Activated T-helper 1 cell treated with anti-CD3 and anti-CD28 coated beads, Interleukin-12 subunit alpha, Interleukin-12 subunit beta, Interleukin-2, Interleukin-4 antibody, amounts not matched to agents 30 ng/mL and 10 ng/mL and 1 ng/mL, durations not matched to agents 14 hours and 24 hours and 36 hours (primary cell): ENCODE measurements around the gene PARP16. TPM values are rescaled to one million over a fixed set of nuclear protein-coding genes. Genes with fewer than 3 reads are reported as not detected.
"Not testable (repeated sequence)": the region's sequence is repeated elsewhere in the genome, so short reads cannot be mapped to it uniquely, and the experiment has no call there.

Experiments
- DNase-seq: peaks from one replicate; pipeline ENCODE4 v3.0.0; 2021; ENCODE audit warnings: low spot score
- H3K27ac Mint-ChIP-seq: one replicate; pipeline ENCODE4 v1.8.0; 2021; ENCODE audit warnings: mild to moderate bottlenecking, mixed read lengths
- H3K27me3 Mint-ChIP-seq: one replicate; pipeline ENCODE4 v1.8.0; 2022; ENCODE audit warnings: mild to moderate bottlenecking, moderate library complexity, mixed read lengths; ENCODE audit not compliant: insufficient read depth
- H3K36me3 Mint-ChIP-seq: one replicate; pipeline ENCODE4 v1.8.0; 2021; ENCODE audit warnings: low read depth, mixed read lengths
- H3K4me1 Mint-ChIP-seq: one replicate; pipeline ENCODE4 v1.8.0; 2021; ENCODE audit warnings: low read depth, mixed read lengths
- H3K4me3 Mint-ChIP-seq: one replicate; pipeline ENCODE4 v1.8.0; 2021; ENCODE audit warnings: mild to moderate bottlenecking, moderate library complexity, mixed read lengths
- H3K9me3 Mint-ChIP-seq: one replicate; pipeline ENCODE4 v1.8.0; 2021; ENCODE audit warnings: mixed read lengths
- intact Hi-C: fragments of 100-400 bp; cut with micrococcal nuclease; formaldehyde crosslinking; loops from one replicate; pipeline ENCODE4 v1.15.1; 2024
- total RNA-seq: library from RNA; stranded (reverse); gene quantifications from 2 replicates; pipeline ENCODE4 v1.2.3, GENCODE V29; 2022

PARP16 gene
- total RNA-seq, 1 donor from 2014 or later = 14.0 TPM

DNA sequence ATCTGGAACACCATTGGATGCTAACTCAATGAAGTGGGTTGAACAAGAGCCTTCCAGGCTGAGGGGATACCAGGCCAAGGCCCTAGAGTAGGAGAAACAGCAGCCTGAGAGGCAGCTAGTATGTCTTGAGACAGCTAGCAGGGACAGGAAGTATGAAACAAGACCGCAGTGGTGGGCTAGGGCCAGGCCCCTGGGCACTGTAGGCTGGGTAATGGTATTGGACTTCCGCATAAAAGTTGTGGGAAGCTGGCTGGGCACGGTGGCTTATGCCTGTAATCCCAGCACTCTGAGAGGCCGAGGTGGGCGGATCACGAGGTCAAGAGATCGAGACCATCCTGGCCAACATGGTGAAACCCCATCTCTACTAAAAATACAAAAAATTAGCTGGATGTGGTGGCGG lies 50.2 kb downstream of the PARP16 start:
- intact Hi-C loops, H3K27me3 Mint-ChIP-seq, DNase-seq, H3K4me1 Mint-ChIP-seq, H3K27ac Mint-ChIP-seq, H3K36me3 Mint-ChIP-seq, H3K4me3 Mint-ChIP-seq, H3K9me3 Mint-ChIP-seq: not testable (repeated sequence)

DNA sequence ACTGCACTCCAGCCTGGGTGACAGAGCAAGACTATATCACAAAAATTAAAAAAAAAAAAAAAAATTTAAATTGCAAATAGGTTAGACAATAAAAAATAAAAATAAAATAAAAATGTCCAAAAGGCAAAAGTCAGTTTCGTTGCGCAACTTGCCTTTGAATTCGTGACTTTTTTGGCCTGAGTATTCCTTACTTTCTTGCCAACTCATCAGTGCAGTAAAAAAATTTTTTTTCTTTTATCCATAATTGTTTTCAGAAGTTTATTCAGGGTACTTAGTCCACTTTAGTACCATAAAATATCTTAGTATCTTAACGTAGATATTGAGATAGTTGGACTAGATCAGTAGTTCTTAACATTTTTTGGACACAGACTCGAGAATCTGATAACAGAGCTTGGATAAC lies 53.0 kb downstream of the PARP16 start:
- H3K9me3 Mint-ChIP-seq = no peaks in the 10 kb centered on the region
- H3K36me3 Mint-ChIP-seq = no peaks in the 10 kb centered on the region
- intact Hi-C loops = no loop called here
- no peak for DNase-seq
- H3K27ac Mint-ChIP-seq = no peak overlapping the region
- H3K4me3 Mint-ChIP-seq = no peak overlapping the region
- H3K27me3 Mint-ChIP-seq = no peaks in the 10 kb centered on the region
- no peaks in the 10 kb centered on the region for H3K4me1 Mint-ChIP-seq

DNA sequence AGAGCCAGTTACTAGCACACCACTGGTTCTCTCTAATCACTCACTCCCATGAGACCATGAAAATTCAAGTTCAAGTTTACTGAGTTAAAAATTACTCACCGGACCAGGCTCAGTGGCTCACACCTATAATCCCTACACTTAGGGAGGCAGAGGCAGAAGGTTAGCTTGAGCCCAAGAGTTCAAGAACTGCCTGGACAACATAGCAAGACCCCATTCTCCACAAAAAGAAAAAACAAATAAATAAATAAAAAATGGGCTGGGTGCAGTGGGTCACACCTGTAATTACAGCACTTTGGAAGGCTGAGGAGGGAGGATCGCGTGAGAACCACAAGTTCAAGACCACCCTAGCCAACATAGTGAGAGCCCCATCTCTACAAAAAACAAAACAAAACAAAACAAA lies 54.2 kb downstream of the PARP16 start:
- H3K36me3 Mint-ChIP-seq = no peaks in the 10 kb centered on the region
- H3K4me1 Mint-ChIP-seq = no peaks in the 10 kb centered on the region
- intact Hi-C loops = no loop called here
- DNase-seq = no peak
- H3K27me3 Mint-ChIP-seq = no peaks in the 10 kb centered on the region
- H3K9me3 Mint-ChIP-seq = no peaks in the 10 kb centered on the region
- no peak overlapping the region for H3K27ac Mint-ChIP-seq
- no peak overlapping the region for H3K4me3 Mint-ChIP-seq

DNA sequence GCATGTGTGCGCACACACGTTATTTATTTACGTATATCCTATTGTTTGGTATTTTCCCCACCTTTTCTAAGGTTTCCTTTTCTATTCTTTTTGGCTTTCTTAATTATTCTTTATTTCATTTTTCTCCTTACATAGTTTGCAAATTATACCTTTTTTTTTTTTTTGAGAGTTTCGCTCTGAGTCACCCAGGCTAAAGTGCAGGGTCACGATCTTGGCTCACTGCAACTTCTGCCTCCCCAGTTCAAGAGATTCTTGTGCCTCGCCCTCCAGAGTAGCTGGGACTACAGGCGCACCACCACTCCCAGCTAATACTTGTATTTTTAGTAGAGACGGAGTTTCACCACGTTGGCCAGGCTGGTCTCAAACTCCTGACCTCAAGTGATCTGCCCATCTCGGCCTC lies 55.4 kb downstream of the PARP16 start:
- no peaks in the 10 kb centered on the region for H3K36me3 Mint-ChIP-seq
- H3K27ac Mint-ChIP-seq = no peak overlapping the region
- H3K27me3 Mint-ChIP-seq = no peaks in the 10 kb centered on the region
- intact Hi-C loops = no loop called here
- H3K4me1 Mint-ChIP-seq = no peaks in the 10 kb centered on the region
- no peaks in the 10 kb centered on the region for H3K9me3 Mint-ChIP-seq
- DNase-seq = no peak
- H3K4me3 Mint-ChIP-seq = no peak overlapping the region

DNA sequence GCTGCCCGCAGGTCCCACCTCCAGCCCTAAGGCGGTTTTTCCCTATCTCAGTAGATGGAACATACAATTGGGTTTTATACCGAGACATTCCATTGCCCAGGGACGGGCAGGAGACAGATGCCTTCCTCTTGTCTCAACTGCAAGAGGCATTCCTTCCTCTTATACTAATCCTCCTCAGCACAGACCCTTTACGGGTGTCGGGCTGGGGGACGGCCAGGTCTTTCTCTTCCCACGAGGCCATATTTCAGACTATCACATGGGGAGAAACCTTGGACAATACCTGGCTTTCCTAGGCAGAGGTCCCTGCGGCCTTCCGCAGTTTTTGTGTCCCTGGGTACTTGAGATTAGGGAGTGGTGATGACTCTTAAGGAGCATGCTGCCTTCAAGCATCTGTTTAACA lies 59.8 kb downstream of the PARP16 start:
- H3K27ac Mint-ChIP-seq, H3K4me3 Mint-ChIP-seq, H3K9me3 Mint-ChIP-seq, DNase-seq, H3K36me3 Mint-ChIP-seq, H3K4me1 Mint-ChIP-seq, H3K27me3 Mint-ChIP-seq, intact Hi-C loops: not testable (repeated sequence)

DNA sequence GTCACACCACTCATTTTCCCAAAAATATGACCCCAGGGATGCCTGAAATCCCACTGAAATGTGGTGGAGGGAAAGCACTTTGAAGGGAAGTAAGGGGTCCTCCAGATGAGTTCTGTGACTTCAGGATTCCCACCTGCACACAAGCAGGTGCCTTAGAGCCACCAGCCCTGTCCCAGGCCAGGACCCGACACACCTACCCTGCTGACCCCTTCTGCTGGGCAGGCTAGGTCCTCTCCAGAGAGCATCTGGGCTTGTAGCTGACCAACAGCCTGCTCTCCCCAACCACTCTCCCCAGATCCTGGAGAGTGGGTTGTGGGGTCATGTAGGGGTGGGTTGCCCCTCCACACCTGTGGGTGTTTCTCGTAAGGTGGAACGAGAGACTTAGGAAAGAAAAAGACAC lies 60.5 kb downstream of the PARP16 start:
- intact Hi-C loops = no loop called here
- Mint-ChIP-seq H3K4me3 (no peak overlapping the region), H3K27me3 (peaks cover 5% of the 10 kb centered on the region), H3K27ac (no peak overlapping the region), H3K4me1 (no peaks in the 10 kb centered on the region), H3K36me3 (no peaks in the 10 kb centered on the region), H3K9me3 (no peaks in the 10 kb centered on the region)
- no peak for DNase-seq

DNA sequence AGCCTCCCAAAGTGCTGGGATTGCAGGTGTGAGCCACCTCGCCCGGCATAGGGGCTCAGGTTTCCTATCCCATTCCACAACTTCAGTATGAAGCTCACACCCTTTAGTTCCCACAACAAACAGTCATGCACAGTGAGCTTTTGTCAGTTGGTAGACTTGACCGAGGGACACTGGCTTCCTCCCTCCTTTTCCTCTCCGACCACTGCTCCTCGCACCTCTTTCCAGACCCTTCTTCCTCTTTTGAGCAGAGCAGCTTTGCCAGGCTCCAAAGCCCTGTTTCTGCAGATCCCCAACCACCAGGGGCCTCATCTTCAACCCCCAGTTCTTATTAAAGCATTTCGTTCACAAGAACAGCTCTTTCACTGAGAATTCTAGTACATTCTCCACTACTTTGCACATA lies 62.7 kb downstream of the PARP16 start:
- peaks cover 5% of the 10 kb centered on the region for H3K4me1 Mint-ChIP-seq
- no peak overlapping the region for H3K27ac Mint-ChIP-seq
- no peak overlapping the region for H3K4me3 Mint-ChIP-seq
- H3K36me3 Mint-ChIP-seq = no peaks in the 10 kb centered on the region
- H3K9me3 Mint-ChIP-seq = no peaks in the 10 kb centered on the region
- intact Hi-C loops = no loop called here
- DNase-seq = no peak
- peaks cover 5% of the 10 kb centered on the region for H3K27me3 Mint-ChIP-seq

DNA sequence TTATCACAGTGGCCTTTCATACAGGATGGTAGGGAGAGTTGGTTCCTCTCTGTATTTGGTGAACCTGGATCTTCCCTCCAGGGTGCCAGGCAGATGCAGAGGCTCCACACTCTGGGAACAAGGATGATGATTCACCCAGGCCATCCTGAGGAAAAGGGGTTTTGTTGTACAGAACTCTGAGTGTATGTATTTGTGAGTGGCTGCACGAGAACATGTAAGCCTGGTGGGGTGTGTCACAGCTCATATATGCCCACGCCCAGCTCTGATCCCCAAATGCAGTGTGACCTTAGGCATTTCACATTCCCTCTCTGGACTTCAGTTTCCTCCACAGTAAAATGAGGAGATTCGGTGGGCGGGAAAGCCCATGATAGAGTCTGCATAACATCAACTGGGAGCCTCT lies 63.8 kb downstream of the PARP16 start:
- Mint-ChIP-seq H3K4me1 (peaks cover 10% of the 10 kb centered on the region), H3K36me3 (no peaks in the 10 kb centered on the region), H3K27ac (no peak overlapping the region), H3K27me3 (peaks cover 5% of the 10 kb centered on the region), H3K4me3 (no peak overlapping the region), H3K9me3 (no peaks in the 10 kb centered on the region)
- intact Hi-C loops = no loop called here
- no peak for DNase-seq

DNA sequence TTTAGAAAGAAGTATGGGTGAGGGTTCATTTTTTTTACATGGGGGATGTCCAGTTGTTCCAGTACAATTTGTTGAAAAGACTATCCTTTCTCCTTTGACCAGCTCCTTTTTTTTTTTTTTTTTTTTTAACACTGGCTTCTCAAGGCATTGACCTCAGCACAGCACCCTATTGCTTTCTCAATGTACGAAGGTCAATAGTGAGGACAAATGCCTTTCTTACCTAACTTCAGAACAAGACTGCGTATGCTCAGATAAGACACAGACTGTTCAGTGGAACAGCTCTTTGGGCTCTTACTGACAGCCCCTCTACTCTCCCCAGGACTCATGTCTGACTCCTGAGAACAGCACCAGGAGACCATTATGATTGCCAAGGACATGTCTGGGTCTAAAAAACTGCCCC lies 65.0 kb downstream of the PARP16 start:
- peaks cover 5% of the 10 kb centered on the region for H3K27me3 Mint-ChIP-seq
- H3K4me1 Mint-ChIP-seq = peaks cover 10% of the 10 kb centered on the region
- no peaks in the 10 kb centered on the region for H3K9me3 Mint-ChIP-seq
- intact Hi-C loops = no loop called here
- H3K36me3 Mint-ChIP-seq = no peaks in the 10 kb centered on the region
- no peak for DNase-seq
- no peak overlapping the region for H3K27ac Mint-ChIP-seq
- no peak overlapping the region for H3K4me3 Mint-ChIP-seq

DNA sequence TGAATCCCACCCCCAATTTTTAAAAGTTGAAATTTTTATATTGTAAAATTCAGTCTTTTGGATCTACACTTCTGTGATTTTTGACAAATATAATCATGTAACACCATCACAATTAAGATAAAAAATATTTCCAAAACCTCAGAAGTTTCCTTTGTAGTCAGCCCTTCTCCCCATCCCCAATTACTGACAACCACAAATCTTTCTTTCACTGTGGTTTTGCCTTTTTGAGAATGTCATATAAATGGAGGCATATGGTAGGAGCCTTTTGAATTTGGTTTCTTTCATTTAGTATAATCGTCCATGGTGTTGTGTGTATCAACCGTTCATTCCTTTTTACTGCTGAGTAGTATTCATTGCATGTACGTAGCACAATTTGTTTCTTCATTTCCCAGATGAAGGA lies 67.5 kb downstream of the PARP16 start:
- no peaks in the 10 kb centered on the region for H3K36me3 Mint-ChIP-seq
- intact Hi-C loops = no loop called here
- no peak overlapping the region for H3K27ac Mint-ChIP-seq
- H3K4me1 Mint-ChIP-seq = peaks cover 10% of the 10 kb centered on the region
- no peak overlapping the region for H3K4me3 Mint-ChIP-seq
- H3K27me3 Mint-ChIP-seq = peaks cover 2% of the 10 kb centered on the region
- H3K9me3 Mint-ChIP-seq = no peaks in the 10 kb centered on the region
- no peak for DNase-seq

DNA sequence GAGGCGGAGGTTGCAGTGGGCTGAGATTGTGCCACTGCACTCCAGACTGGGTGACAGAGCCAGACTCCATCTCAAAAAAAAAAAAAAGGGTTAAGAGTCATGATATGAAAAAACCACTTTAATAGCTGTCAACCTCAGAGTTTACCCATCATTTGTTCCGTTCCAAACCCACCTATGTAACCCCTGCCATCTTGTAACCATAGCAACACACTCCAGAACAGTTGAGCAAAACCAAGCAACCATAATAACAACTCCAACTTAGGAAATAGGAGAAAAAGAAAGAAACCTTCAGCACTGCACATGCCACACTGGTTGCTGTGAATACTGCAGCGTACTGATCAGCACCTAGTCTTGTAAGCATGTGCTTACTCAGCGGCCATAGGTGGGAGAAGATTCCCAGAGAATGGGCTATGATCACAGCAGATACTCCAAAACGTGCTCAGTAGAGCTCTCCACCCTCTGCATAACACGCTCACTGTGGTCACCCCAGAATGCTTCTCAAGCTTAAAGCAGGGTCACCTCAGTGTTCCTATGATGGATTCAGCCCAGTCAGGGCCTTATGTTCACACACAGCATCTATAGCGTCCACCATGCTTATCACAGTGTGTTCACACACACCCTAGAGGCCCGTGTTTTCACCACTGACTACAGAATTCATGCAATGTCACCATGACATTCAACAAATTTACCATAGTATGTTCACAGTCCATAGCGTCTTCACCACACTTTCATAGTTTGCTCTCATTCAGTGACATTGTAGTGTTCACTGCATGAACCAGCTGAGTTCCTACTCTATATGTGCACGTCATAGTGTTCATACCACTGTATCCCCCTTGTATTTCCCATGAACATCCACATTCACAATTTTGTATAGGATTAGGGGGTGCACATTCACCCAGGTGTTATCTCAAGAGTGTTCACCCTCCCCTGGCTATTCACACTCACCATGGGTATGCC lies 68.9 kb downstream of the PARP16 start:
- Mint-ChIP-seq H3K9me3 (no peaks in the 10 kb centered on the region), H3K27me3 (peaks cover 2% of the 10 kb centered on the region), H3K4me1 (peaks cover 10% of the 10 kb centered on the region), H3K36me3 (no peaks in the 10 kb centered on the region), H3K27ac (no peak overlapping the region), H3K4me3 (no peak overlapping the region)
- intact Hi-C loops = no loop called here
- DNase-seq = no peak

DNA sequence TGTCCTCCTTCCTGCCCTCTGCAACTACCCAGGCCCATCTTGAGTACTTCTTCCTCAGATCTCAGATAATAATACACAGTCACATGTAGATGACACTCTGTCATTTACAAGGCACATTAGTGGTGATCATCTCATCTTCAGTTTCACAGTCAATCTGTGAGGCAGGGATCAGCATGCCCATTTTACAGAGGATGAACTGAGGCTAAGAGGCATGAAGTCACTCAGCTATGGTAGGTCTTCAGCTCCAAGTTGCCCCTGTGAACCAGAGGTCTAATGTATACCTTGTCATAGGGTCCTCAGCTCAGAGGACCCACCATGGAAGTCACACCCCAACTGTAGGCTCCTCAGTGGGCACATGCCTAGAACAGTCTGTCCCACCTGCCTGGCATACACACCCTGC lies 71.2 kb downstream of the PARP16 start:
- H3K4me1 Mint-ChIP-seq = peaks cover 10% of the 10 kb centered on the region
- no peak overlapping the region for H3K4me3 Mint-ChIP-seq
- DNase-seq = no peak
- H3K9me3 Mint-ChIP-seq = no peaks in the 10 kb centered on the region
- no peak overlapping the region for H3K27ac Mint-ChIP-seq
- H3K36me3 Mint-ChIP-seq = no peaks in the 10 kb centered on the region
- H3K27me3 Mint-ChIP-seq = no peaks in the 10 kb centered on the region
- intact Hi-C loops = no loop called here

DNA sequence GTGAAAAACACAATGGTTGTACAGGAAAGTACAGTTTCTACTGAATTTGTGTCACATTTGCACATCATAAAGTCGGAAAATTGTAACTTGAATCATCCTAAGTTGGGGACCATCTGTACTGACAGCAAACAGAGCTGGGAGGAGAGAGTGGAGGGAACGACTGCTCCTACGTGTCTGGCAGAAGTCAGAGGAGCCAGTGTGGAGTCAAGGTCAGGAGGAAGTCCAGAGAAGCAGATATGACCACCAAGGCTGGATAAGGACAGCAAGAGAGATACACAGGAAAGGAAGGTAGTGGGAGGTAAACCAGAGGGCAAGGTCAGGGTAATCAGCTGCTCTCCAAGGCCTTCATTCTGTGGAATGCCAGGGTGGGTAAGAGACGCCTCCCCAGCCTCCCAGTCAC lies 72.7 kb downstream of the PARP16 start:
- intact Hi-C loops = no loop called here
- H3K27ac Mint-ChIP-seq = peak overlapping the region; percentile 27
- no peaks in the 10 kb centered on the region for H3K36me3 Mint-ChIP-seq
- no peak overlapping the region for H3K4me3 Mint-ChIP-seq
- H3K4me1 Mint-ChIP-seq = peaks cover 6% of the 10 kb centered on the region
- DNase-seq = no peak
- no peaks in the 10 kb centered on the region for H3K9me3 Mint-ChIP-seq
- peaks cover 2% of the 10 kb centered on the region for H3K27me3 Mint-ChIP-seq

DNA sequence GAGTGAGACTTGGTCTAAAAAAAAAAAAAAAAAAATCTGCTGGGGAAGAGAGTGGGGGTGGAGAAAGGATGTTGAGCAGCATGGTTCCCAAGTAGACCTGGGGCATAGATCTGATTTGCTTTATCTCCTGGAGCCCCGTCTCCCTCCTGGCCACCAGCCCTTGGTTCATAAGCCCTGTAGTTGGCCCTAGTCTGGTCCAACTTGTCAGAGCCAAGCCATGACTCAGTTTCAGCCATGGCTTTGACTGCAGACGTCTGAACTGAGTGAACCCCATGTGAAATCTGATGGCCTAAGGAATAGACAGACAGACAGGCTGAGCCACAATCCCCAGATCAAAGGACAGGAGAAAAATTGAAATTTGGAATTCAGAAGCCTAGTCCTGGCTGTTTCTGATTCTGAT lies 73.4 kb downstream of the PARP16 start:
- Mint-ChIP-seq H3K4me1 (no peaks in the 10 kb centered on the region), H3K4me3 (no peak overlapping the region), H3K36me3 (no peaks in the 10 kb centered on the region), H3K27me3 (peaks cover 3% of the 10 kb centered on the region), H3K27ac (no peak overlapping the region), H3K9me3 (no peaks in the 10 kb centered on the region)
- DNase-seq = no peak
- intact Hi-C loops = no loop called here
